ENCODE measurements around the gene MCAM. TPM values are rescaled to one million over a fixed set of nuclear protein-coding genes. Genes with fewer than 3 reads are reported as not detected.

The MCAM gene
- total and polyA plus RNA-seq, 3 donors from 2014 or later, result 39.1 to 45.1 (median 43.1) TPM

DNA sequence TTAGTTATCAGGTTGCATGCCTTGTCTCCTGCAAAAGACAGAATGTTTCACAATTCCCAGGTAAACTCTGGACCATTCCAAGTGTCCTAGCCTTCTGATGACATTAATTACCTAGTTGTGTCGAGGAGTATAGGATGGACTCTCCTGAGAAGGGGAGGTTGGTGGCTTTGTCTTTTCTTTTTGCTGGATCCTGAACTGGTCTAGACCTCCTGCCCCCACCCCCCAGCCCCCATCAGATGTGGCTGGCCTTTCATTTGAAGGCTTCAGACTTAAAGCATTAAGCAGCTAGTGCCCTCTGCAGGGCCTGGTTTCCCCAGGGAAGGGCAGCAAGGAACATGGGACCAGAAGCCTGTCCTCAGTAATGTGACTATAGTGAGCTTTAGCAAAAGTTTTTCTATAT lies 9.7 kb downstream of the MCAM start:
- intact Hi-C loops (cut with DNase I; ENCODE audit: low total_unique reads), result no loop called here
- Histone ChIP-seq H3K4me3 (no peak overlapping the region), H3K4me1 (peaks cover 12% of the 10 kb centered on the region), H3K9me3 (no peaks in the 10 kb centered on the region), H3K36me3 (ENCODE audit: low read depth, missing control alignments) (no peaks in the 10 kb centered on the region), H3K27ac (peak overlapping the region; percentile 51 to 60), H3K27me3 (no peaks in the 10 kb centered on the region)
- TF ChIP-seq, protein P1, sequence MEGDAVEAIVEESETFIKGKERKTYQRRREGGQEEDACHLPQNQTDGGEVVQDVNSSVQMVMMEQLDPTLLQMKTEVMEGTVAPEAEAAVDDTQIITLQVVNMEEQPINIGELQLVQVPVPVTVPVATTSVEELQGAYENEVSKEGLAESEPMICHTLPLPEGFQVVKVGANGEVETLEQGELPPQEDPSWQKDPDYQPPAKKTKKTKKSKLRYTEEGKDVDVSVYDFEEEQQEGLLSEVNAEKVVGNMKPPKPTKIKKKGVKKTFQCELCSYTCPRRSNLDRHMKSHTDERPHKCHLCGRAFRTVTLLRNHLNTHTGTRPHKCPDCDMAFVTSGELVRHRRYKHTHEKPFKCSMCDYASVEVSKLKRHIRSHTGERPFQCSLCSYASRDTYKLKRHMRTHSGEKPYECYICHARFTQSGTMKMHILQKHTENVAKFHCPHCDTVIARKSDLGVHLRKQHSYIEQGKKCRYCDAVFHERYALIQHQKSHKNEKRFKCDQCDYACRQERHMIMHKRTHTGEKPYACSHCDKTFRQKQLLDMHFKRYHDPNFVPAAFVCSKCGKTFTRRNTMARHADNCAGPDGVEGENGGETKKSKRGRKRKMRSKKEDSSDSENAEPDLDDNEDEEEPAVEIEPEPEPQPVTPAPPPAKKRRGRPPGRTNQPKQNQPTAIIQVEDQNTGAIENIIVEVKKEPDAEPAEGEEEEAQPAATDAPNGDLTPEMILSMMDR (IDR thresholded peaks at IDR 0.05), result no peak
- TF ChIP-seq POLR2A (IDR thresholded peaks at IDR 0.05), result no peak
- DNase-seq, result no peak
- 58 to 77% methylated on average over 1 of the region's 1 CpG for WGBS, 2 donors

GRCh38 chr11:119306373-119306890 lies 10.5 kb downstream of the MCAM start:
- H3K9me3 ChIP-seq, result no peaks in the 10 kb centered on the region
- DNase-seq, result peak; percentile 66
- intact Hi-C loops (cut with DNase I; ENCODE audit: low total_unique reads), result no loop called here
- no peak overlapping the region for H3K4me3 ChIP-seq
- no peaks in the 10 kb centered on the region for H3K27me3 ChIP-seq
- peaks cover 12% of the 10 kb centered on the region for H3K4me1 ChIP-seq
- H3K36me3 ChIP-seq (ENCODE audit: low read depth, missing control alignments), result no peaks in the 10 kb centered on the region
- no peak for TF ChIP-seq POLR2A (IDR thresholded peaks at IDR 0.05)
- TF ChIP-seq, protein P1 (IDR thresholded peaks at IDR 0.05), result no peak
- 52 to 55% methylated on average over 5 of the region's 5 CpGs for WGBS, 2 donors
- H3K27ac ChIP-seq, result peak overlapping the region in 1 of 2 donors; percentile 70

DNA sequence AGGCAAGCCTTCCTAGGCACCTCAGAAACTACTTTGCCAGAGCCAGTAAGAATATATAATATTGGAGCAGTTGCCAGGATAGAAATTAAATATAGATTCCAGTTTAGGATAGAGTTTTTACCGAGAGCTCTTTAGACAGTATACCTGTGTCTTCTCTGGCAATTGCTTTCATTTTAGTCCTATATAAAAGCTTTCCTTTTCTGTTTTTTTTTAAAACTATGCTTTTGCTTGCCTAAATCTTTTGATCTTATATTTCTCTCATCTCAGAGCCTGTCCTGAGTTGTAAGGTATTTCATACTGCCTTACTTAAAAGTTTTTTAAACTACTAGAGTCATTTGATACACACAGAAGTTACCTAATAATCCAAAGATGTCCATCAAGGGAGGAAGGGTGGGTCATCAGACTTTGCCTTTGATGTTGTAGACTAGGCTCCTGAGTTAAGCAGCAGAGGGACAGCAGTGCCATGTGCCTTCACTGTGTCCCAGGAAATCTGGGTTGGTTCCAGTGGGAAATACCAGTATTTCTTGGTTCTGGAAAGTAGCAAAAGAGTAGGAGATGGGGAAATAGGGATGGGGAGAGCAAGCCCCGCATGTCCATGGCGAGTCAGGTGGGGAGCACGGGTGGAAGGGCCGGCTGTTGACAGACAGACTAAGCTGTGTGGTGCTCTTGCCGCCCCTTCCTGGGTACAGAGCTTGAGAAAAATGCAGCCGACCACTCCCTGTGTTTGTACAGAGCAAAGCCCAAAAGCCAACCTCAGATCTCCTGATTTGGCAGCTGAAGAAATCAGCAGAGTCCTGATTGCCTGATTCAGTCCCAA lies 11.2 kb downstream of the MCAM start:
- TF ChIP-seq POLR2A (IDR thresholded peaks at IDR 0.05), result no peak
- TF ChIP-seq, protein P1 (IDR thresholded peaks at IDR 0.05), result no peak
- Histone ChIP-seq H3K27ac (peak overlapping the region in 1 of 2 donors; percentile 70), H3K9me3 (no peaks in the 10 kb centered on the region), H3K4me1 (peaks cover 12% of the 10 kb centered on the region), H3K27me3 (no peaks in the 10 kb centered on the region), H3K36me3 (ENCODE audit: low read depth, missing control alignments) (no peaks in the 10 kb centered on the region), H3K4me3 (no peak overlapping the region)
- 86 to 94% methylated on average over 7 of the region's 7 CpGs for WGBS, 2 donors
- DNase-seq, result no peak
- intact Hi-C loops (cut with DNase I; ENCODE audit: low total_unique reads), result no loop called here

DNA sequence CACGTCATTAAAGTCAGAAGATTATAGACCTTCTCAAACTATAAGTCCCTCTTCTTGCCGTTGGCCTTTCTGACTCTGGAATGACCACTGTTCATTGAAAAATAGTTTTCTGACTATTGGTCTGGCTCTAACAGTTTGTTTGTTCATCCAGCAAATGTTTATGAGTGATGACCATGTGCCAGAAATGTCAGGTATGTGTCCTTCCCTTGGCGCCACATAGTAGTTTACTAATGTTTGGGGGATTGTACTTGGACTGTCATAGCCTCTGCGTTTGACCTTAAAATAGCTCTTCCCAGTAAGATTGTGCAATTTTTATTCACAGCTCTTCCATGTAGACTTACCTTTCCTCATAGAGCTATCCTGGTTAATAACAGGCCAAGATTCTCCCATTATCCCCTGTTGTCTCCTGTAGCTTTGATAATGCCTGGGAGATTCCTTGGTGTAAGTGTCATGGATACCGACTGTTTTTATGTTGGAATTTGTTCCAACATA lies 13.7 kb downstream of the MCAM start:
- Histone ChIP-seq H3K27ac (no peak overlapping the region), H3K4me1 (peaks cover 12% of the 10 kb centered on the region), H3K36me3 (ENCODE audit: low read depth, missing control alignments) (no peaks in the 10 kb centered on the region), H3K4me3 (no peak overlapping the region), H3K27me3 (no peaks in the 10 kb centered on the region), H3K9me3 (no peaks in the 10 kb centered on the region)
- no peak for DNase-seq
- intact Hi-C loops (cut with DNase I; ENCODE audit: low total_unique reads), result no loop called here
- TF ChIP-seq, protein P1 (IDR thresholded peaks at IDR 0.05), result no peak
- TF ChIP-seq POLR2A (IDR thresholded peaks at IDR 0.05), result no peak
- 90 to 92% methylated on average over 5 of the region's 5 CpGs for whole genome bisulfite sequencing, 2 donors
